GM12801 (cell line): ENCODE measurements around the gene ARHGAP24.

ENCODE experiments used
- TF ChIP-seq, protein P1 (sequence below): IDR thresholded peaks from one replicate; pipeline ENCODE4 v1.5.1; 2011; ENCODE audit warnings: control low read depth; ENCODE audit not compliant: insufficient read length; ENCODE audit errors: extremely low read depth

Gene ARHGAP24

GRCh38 chr4:86034616-86035015, 559.7 kb downstream of the ARHGAP24 start:
- TF ChIP-seq, protein P1, sequence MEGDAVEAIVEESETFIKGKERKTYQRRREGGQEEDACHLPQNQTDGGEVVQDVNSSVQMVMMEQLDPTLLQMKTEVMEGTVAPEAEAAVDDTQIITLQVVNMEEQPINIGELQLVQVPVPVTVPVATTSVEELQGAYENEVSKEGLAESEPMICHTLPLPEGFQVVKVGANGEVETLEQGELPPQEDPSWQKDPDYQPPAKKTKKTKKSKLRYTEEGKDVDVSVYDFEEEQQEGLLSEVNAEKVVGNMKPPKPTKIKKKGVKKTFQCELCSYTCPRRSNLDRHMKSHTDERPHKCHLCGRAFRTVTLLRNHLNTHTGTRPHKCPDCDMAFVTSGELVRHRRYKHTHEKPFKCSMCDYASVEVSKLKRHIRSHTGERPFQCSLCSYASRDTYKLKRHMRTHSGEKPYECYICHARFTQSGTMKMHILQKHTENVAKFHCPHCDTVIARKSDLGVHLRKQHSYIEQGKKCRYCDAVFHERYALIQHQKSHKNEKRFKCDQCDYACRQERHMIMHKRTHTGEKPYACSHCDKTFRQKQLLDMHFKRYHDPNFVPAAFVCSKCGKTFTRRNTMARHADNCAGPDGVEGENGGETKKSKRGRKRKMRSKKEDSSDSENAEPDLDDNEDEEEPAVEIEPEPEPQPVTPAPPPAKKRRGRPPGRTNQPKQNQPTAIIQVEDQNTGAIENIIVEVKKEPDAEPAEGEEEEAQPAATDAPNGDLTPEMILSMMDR: no peak

GRCh38 chr4:86035688-86036087, 560.7 kb downstream of the ARHGAP24 start:
- TF ChIP-seq, protein P1: no peak

- TF ChIP-seq, protein P1: no peak
Observed at GRCh38 chr4:86036736-86037135, 561.8 kb downstream of the ARHGAP24 start.

DNA sequence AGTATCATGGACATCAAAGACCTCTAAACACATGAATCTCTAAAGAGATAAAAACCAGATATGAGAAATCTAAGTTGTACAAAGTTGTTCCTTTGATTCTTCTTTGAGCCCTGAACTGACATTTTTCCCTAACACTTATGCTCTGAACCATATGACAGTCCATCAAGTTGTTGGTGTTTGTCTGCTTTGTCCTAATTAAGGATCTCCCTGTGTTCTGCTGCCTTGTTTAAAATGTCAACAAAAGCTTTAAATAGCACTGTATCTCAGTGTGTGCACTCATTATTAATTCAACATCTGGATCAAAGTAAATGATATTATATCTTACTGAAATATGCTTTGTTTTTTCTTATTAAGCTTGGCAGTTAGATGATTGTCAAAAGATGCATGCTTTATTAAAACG, 563.1 kb downstream of the ARHGAP24 start:
- TF ChIP-seq, protein P1: no peak

GRCh38 chr4:86043755-86044592, 569.0 kb downstream of the ARHGAP24 start:
- TF ChIP-seq, protein P1: no peak

DNA sequence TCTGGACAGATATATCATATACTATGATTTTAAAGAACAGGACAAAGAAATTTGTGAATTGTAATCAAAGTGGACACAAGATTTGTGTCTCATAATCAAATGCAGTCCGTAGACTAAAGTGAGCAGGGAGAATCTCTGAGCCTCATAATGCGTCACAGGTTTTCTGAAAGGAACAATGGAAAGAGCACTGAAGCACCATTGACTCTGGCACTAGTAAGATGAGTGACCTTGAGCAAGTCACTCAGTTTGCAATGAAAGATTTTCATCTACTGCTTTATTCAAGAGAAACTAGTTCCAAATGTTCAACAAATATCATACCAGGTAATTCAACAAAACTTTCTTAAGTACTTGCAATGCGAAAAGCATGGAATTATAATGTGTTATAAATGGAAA, 569.6 kb downstream of the ARHGAP24 start:
- TF ChIP-seq, protein P1: no peak

DNA sequence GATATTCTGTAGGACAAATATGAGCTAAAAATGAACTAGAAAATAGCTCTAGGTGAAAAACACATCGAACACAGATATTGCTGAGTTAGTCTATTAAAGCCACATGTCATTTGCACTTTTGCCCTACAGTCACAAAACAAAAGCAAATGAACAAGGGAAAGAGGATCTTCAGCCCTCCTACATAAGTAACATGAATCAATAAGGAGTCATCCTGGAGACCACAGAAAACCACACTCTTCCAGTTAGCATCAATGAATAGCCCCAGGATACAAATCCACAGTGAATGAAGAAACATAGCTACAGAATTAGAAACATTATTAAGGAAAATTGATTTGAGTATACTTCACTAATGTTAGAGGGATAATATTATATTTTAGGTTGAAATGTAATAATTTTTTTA, 573.5 kb downstream of the ARHGAP24 start:
- TF ChIP-seq, protein P1: no peak
